Muscle layer of duodenum (tissue), 2 donors: ENCODE measurements around the gene ITGA3.
A peak's percentile ranks its signal among the peaks of the same experiment; 100 is the strongest.

Experiments
- H3K27ac ChIP-seq: one replicate; pipeline ENCODE4 v1.7.0; 2013; ENCODE audit warnings: mild to moderate bottlenecking, low read length
- H3K27me3 ChIP-seq: one replicate; pipeline ENCODE4 v1.7.0; 2013; ENCODE audit warnings: low read depth, mild to moderate bottlenecking, control low read depth, low read length
- H3K36me3 ChIP-seq, 2 donors: one replicate each; pipeline ENCODE4 v1.7.0; 2013; ENCODE audit warnings: low read length in 2 of 2, control low read depth in 1 of 2, mild to moderate bottlenecking in 1 of 2; ENCODE audit not compliant: insufficient read depth in 2 of 2, control insufficient read depth in 1 of 2
- H3K4me1 ChIP-seq, 2 donors: one replicate each; pipeline ENCODE4 v1.7.0; 2013; ENCODE audit warnings: low read length in 2 of 2, mild to moderate bottlenecking in 2 of 2, control low read depth in 1 of 2, moderate library complexity in 1 of 2; ENCODE audit not compliant: insufficient read depth in 2 of 2, control insufficient read depth in 1 of 2
- H3K4me3 ChIP-seq, 2 donors: one replicate each; pipeline ENCODE4 v1.7.0; 2013; ENCODE audit warnings: low read length in 2 of 2, low read depth in 1 of 2, mild to moderate bottlenecking in 1 of 2
- H3K9me3 ChIP-seq, 2 donors: one replicate each; pipeline ENCODE4 v1.7.0; 2013; ENCODE audit warnings: low read length in 2 of 2, control low read depth in 1 of 2, mild to moderate bottlenecking in 1 of 2; ENCODE audit not compliant: control insufficient read depth in 1 of 2
- donor health status: healthy.

The ITGA3 gene

GRCh38 chr17:50063561-50064252 lies 7.8 kb downstream of the ITGA3 start:
- Histone ChIP-seq H3K36me3 (peaks cover 6 to 8% of the 10 kb centered on the region in 2 donors), H3K27ac (peak overlapping the region; percentile 7), H3K4me3 (no peak overlapping the region), H3K9me3 (no peaks in the 10 kb centered on the region), H3K4me1 (peaks cover 25 to 55% of the 10 kb centered on the region in 2 donors), H3K27me3 (no peaks in the 10 kb centered on the region)

- peaks cover 18 to 47% of the 10 kb centered on the region in 2 donors for H3K4me1 ChIP-seq
These were observed 8.5 kb downstream of the ITGA3 start for GRCh38 chr17:50064253-50065001.

GRCh38 chr17:50065056-50065455 lies 9.1 kb downstream of the ITGA3 start:
- H3K36me3 ChIP-seq: peaks cover 8 to 13% of the 10 kb centered on the region in 2 donors
- peaks cover 15 to 41% of the 10 kb centered on the region in 2 donors for H3K4me1 ChIP-seq
- peak overlapping the region; percentile 7 for H3K27ac ChIP-seq
- H3K4me3 ChIP-seq: no peak overlapping the region
- no peaks in the 10 kb centered on the region for H3K27me3 ChIP-seq
- no peaks in the 10 kb centered on the region for H3K9me3 ChIP-seq

More at GRCh38 chr17:50064253-50065001, 8.5 kb downstream of the ITGA3 start:
- H3K27ac ChIP-seq: peak overlapping the region; percentile 7
- H3K36me3 ChIP-seq: peaks cover 6 to 8% of the 10 kb centered on the region in 2 donors
- H3K9me3 ChIP-seq: no peaks in the 10 kb centered on the region
- no peak overlapping the region for H3K4me3 ChIP-seq
- H3K27me3 ChIP-seq: no peaks in the 10 kb centered on the region

- H3K4me1 ChIP-seq: peaks cover 0 to 22% of the 10 kb centered on the region in 2 donors
- H3K36me3 ChIP-seq: peaks cover 16 to 28% of the 10 kb centered on the region in 2 donors
- no peaks in the 10 kb centered on the region for H3K27me3 ChIP-seq
- H3K4me3 ChIP-seq: no peak overlapping the region
- no peak overlapping the region for H3K27ac ChIP-seq
- no peaks in the 10 kb centered on the region for H3K9me3 ChIP-seq
These were observed 11.1 kb downstream of the ITGA3 start for GRCh38 chr17:50066995-50067394.

- no peaks in the 10 kb centered on the region for H3K27me3 ChIP-seq
- H3K4me3 ChIP-seq: no peak overlapping the region
- peaks cover 16 to 31% of the 10 kb centered on the region in 2 donors for H3K36me3 ChIP-seq
- H3K9me3 ChIP-seq: no peaks in the 10 kb centered on the region
- no peak overlapping the region for H3K27ac ChIP-seq
- H3K4me1 ChIP-seq: peaks cover 0 to 12% of the 10 kb centered on the region in 2 donors
These were observed 12.1 kb downstream of the ITGA3 start for GRCh38 chr17:50067996-50068395.

- Histone ChIP-seq H3K27ac (no peak overlapping the region), H3K27me3 (no peaks in the 10 kb centered on the region), H3K4me3 (no peak overlapping the region), H3K4me1 (no peaks in the 10 kb centered on the region), H3K9me3 (no peaks in the 10 kb centered on the region), H3K36me3 (peaks cover 20 to 42% of the 10 kb centered on the region in 2 donors)
These were observed 15.2 kb downstream of the ITGA3 start for GRCh38 chr17:50070908-50071680.

GRCh38 chr17:50071692-50072091 lies 15.8 kb downstream of the ITGA3 start:
- Histone ChIP-seq H3K4me1 (no peaks in the 10 kb centered on the region), H3K27me3 (no peaks in the 10 kb centered on the region), H3K4me3 (no peak overlapping the region), H3K9me3 (no peaks in the 10 kb centered on the region), H3K36me3 (peaks cover 20 to 41% of the 10 kb centered on the region in 2 donors), H3K27ac (no peak overlapping the region)

GRCh38 chr17:50072130-50072529 lies 16.2 kb downstream of the ITGA3 start:
- H3K27me3 ChIP-seq: no peaks in the 10 kb centered on the region
- H3K4me1 ChIP-seq: no peaks in the 10 kb centered on the region
- H3K4me3 ChIP-seq: no peak overlapping the region
- H3K36me3 ChIP-seq: peaks cover 21 to 40% of the 10 kb centered on the region in 2 donors
- no peaks in the 10 kb centered on the region for H3K9me3 ChIP-seq
- H3K27ac ChIP-seq: no peak overlapping the region

- peaks cover 19 to 47% of the 10 kb centered on the region in 2 donors for H3K36me3 ChIP-seq
These were observed 17.0 kb downstream of the ITGA3 start for GRCh38 chr17:50072925-50073324.

GRCh38 chr17:50074227-50074626 lies 18.3 kb downstream of the ITGA3 start:
- H3K27ac ChIP-seq: no peak overlapping the region
- peaks cover 25 to 56% of the 10 kb centered on the region in 2 donors for H3K36me3 ChIP-seq
- H3K4me1 ChIP-seq: no peaks in the 10 kb centered on the region

More at GRCh38 chr17:50072925-50073324, 17.0 kb downstream of the ITGA3 start:
- Histone ChIP-seq H3K27ac (no peak overlapping the region), H3K27me3 (no peaks in the 10 kb centered on the region), H3K4me3 (no peak overlapping the region), H3K9me3 (no peaks in the 10 kb centered on the region), H3K4me1 (no peaks in the 10 kb centered on the region)

GRCh38 chr17:50075446-50076032 lies 19.6 kb downstream of the ITGA3 start:
- peaks cover 31 to 57% of the 10 kb centered on the region in 2 donors for H3K36me3 ChIP-seq
- H3K27me3 ChIP-seq: no peaks in the 10 kb centered on the region
- H3K27ac ChIP-seq: no peak overlapping the region
- no peaks in the 10 kb centered on the region for H3K9me3 ChIP-seq
- no peaks in the 10 kb centered on the region for H3K4me1 ChIP-seq
- H3K4me3 ChIP-seq: no peak overlapping the region

More at GRCh38 chr17:50074227-50074626, 18.3 kb downstream of the ITGA3 start:
- Histone ChIP-seq H3K27me3 (no peaks in the 10 kb centered on the region), H3K4me3 (no peak overlapping the region), H3K9me3 (no peaks in the 10 kb centered on the region)
